Colonic mucosa (tissue), 4 donors: ENCODE measurements around the gene PSG11. TPM values are rescaled to one million over a fixed set of nuclear protein-coding genes. Genes with fewer than 3 reads are reported as not detected.
"Not testable (repeated sequence)": the region's sequence is repeated elsewhere in the genome, so short reads cannot be mapped to it uniquely, and the experiment has no call there.

ENCODE experiments used
- DNase-seq: peaks from one replicate; pipeline ENCODE4 v3.0.0-alpha.2; 2020
- H3K27ac ChIP-seq: fragments of 200-600 bp; one replicate; pipeline ENCODE4 v1.8.0; 2021
- H3K27me3 ChIP-seq: fragments of 200-600 bp; one replicate; pipeline ENCODE4 v1.8.0; 2021
- H3K36me3 ChIP-seq: fragments of 200-600 bp; one replicate; pipeline ENCODE4 v1.8.0; 2021
- H3K4me1 ChIP-seq: fragments of 200-600 bp; one replicate; pipeline ENCODE4 v1.8.0; 2021; ENCODE audit warnings: mild to moderate bottlenecking
- H3K4me3 ChIP-seq: fragments of 200-600 bp; one replicate; pipeline ENCODE4 v1.8.0; 2021
- H3K9ac ChIP-seq, 2 donors: one replicate each; pipeline ENCODE4 v1.7.0; 2013; ENCODE audit warnings: control low read depth in 2 of 2, low read depth in 2 of 2, low read length in 2 of 2
- H3K9me3 ChIP-seq: fragments of 200-600 bp; one replicate; pipeline ENCODE4 v1.8.0; 2021
- CTCF ChIP-seq: fragments of 200-600 bp; IDR thresholded peaks from one replicate; pipeline ENCODE4 v1.8.0; 2022; ENCODE audit warnings: antibody characterized with exemption, mild to moderate bottlenecking
- intact Hi-C: fragments of 100-400 bp; cut with DNase I; formaldehyde crosslinking; loops from one replicate; pipeline ENCODE4 v1.14.1; 2022
- total RNA-seq, 2 donors: library from RNA; stranded (reverse); fragmentation: NEBNext Ultra II Directional in 1 of 2; extraction: Animal tissue kit (Norgen Biotek cat#: 25700) in 1 of 2; gene quantifications; one replicate each; pipeline ENCODE4 v1.2.1, GENCODE V29; 2021
- donor health status: healthy.
- donor health status: DM: no; HTN: no; CAD: no.
- donor health status: DM: no; HTN: no; CAD: no.

Gene PSG11
- total RNA-seq, 2 donors from 2014 or later = not detected

GRCh38 chr19:42989851-42990250, 36.4 kb downstream of the PSG11 start:
- Histone ChIP-seq H3K9me3 (no peaks in the 10 kb centered on the region), H3K4me1 (no peaks in the 10 kb centered on the region), H3K36me3 (no peaks in the 10 kb centered on the region), H3K27me3 (no peaks in the 10 kb centered on the region), H3K27ac (no peak overlapping the region), H3K9ac (no peak overlapping the region), H3K4me3 (no peak overlapping the region)
- intact Hi-C loops = no loop called here
- TF ChIP-seq CTCF = no peak
- no peak for DNase-seq

- H3K4me3 ChIP-seq, H3K9ac ChIP-seq, DNase-seq, H3K9me3 ChIP-seq, intact Hi-C loops, H3K36me3 ChIP-seq, H3K27ac ChIP-seq, H3K4me1 ChIP-seq, H3K27me3 ChIP-seq: not testable (repeated sequence)
Observed at GRCh38 chr19:42989186-42989585, 37.1 kb downstream of the PSG11 start.

- intact Hi-C loops, H3K4me3 ChIP-seq, DNase-seq: not testable (repeated sequence)
Observed at GRCh38 chr19:42988206-42988605, 38.1 kb downstream of the PSG11 start.

GRCh38 chr19:42985588-42985987, 40.7 kb downstream of the PSG11 start:
- no peak for TF ChIP-seq CTCF
- intact Hi-C loops = no loop called here
- Histone ChIP-seq H3K36me3 (no peaks in the 10 kb centered on the region), H3K4me3 (no peak overlapping the region), H3K27ac (no peak overlapping the region), H3K9ac (no peak overlapping the region), H3K9me3 (no peaks in the 10 kb centered on the region), H3K4me1 (no peaks in the 10 kb centered on the region), H3K27me3 (no peaks in the 10 kb centered on the region)
- DNase-seq = no peak

More at GRCh38 chr19:42988206-42988605, 38.1 kb downstream of the PSG11 start:
- H3K36me3 ChIP-seq, H3K9ac ChIP-seq, H3K9me3 ChIP-seq, H3K27ac ChIP-seq, H3K4me1 ChIP-seq, H3K27me3 ChIP-seq: not testable (repeated sequence)

GRCh38 chr19:42982111-42982510, 44.2 kb downstream of the PSG11 start:
- H3K27ac ChIP-seq, intact Hi-C loops, DNase-seq, H3K9ac ChIP-seq, H3K9me3 ChIP-seq, H3K27me3 ChIP-seq, H3K36me3 ChIP-seq, H3K4me1 ChIP-seq, H3K4me3 ChIP-seq: not testable (repeated sequence)

GRCh38 chr19:42971451-42971850, 54.8 kb downstream of the PSG11 start:
- H3K9ac ChIP-seq, H3K9me3 ChIP-seq, H3K27me3 ChIP-seq, H3K4me1 ChIP-seq, H3K4me3 ChIP-seq, H3K27ac ChIP-seq, H3K36me3 ChIP-seq, intact Hi-C loops, DNase-seq: not testable (repeated sequence)

- Histone ChIP-seq H3K27me3 (no peaks in the 10 kb centered on the region), H3K4me3 (no peak overlapping the region), H3K4me1 (no peaks in the 10 kb centered on the region), H3K9me3 (no peaks in the 10 kb centered on the region), H3K36me3 (no peaks in the 10 kb centered on the region), H3K9ac (no peak overlapping the region), H3K27ac (no peak overlapping the region)
- intact Hi-C loops = no loop called here
- DNase-seq = no peak
- no peak for TF ChIP-seq CTCF
Observed at GRCh38 chr19:42965176-42965575, 61.1 kb downstream of the PSG11 start.

GRCh38 chr19:42961119-42961518, 65.2 kb downstream of the PSG11 start:
- Histone ChIP-seq H3K9ac (no peak overlapping the region), H3K9me3 (no peaks in the 10 kb centered on the region), H3K4me1 (no peaks in the 10 kb centered on the region), H3K4me3 (no peak overlapping the region), H3K27me3 (no peaks in the 10 kb centered on the region), H3K27ac (no peak overlapping the region), H3K36me3 (no peaks in the 10 kb centered on the region)
- no peak for DNase-seq
- intact Hi-C loops = no loop called here
- TF ChIP-seq CTCF = no peak
